Stimulated activated CD4-positive, alpha-beta T cell treated with anti-CD3 and anti-CD28 coated beads, Interleukin-4, amount 100 ng/mL, for 4 hours (primary cell): ENCODE data around the gene PBX4.
A peak's percentile ranks its signal among the peaks of the same experiment; 100 is the strongest.
"Not testable (repeated sequence)": the region's sequence is repeated elsewhere in the genome, so short reads cannot be mapped to it uniquely, and the experiment has no call there.

ENCODE experiments used
- DNase-seq, 2 experiments: peaks; one replicate each; pipeline ENCODE4 v3.0.0-alpha.2; 2020

Gene PBX4

GRCh38 chr19:19618219-19619051 lies at the start of gene PBX4:
Gene PBX4 (minus strand): TSS chr19:19618687. CDS start chr19:19618629, 58 bp downstream.
- DNase-seq: peak; percentile 99

GRCh38 chr19:19665420-19665948 lies 47.0 kb upstream of the PBX4 start:
- not testable (repeated sequence) for DNase-seq

GRCh38 chr19:19663256-19664120 lies 45.0 kb upstream of the PBX4 start, which contains the start of gene ATP13A1:
Gene ATP13A1 (minus strand): TSS chr19:19663676. CDS start chr19:19663666, 10 bp downstream.
- DNase-seq: peak; percentile 89 to 96

GRCh38 chr19:19662871-19663255 lies 44.4 kb upstream of the PBX4 start:
- DNase-seq: no peak

- no peak for DNase-seq
Measured at GRCh38 chr19:19662344-19662743, 43.9 kb upstream of the PBX4 start.

GRCh38 chr19:19661675-19662251 lies 43.3 kb upstream of the PBX4 start:
- DNase-seq: no peak

GRCh38 chr19:19661141-19661674 lies 42.7 kb upstream of the PBX4 start:
- DNase-seq: no peak

- no peak for DNase-seq
Measured at GRCh38 chr19:19659646-19660245, 41.3 kb upstream of the PBX4 start.

GRCh38 chr19:19657397-19657783 lies 38.9 kb upstream of the PBX4 start:
- DNase-seq: no peak

GRCh38 chr19:19656451-19657396 lies 38.2 kb upstream of the PBX4 start:
- no peak for DNase-seq

- no peak for DNase-seq
Measured at GRCh38 chr19:19655641-19656343, 37.3 kb upstream of the PBX4 start.

GRCh38 chr19:19655051-19655594 lies 36.6 kb upstream of the PBX4 start:
- no peak for DNase-seq

GRCh38 chr19:19654441-19654840 lies 36.0 kb upstream of the PBX4 start:
- DNase-seq: no peak

- no peak for DNase-seq
Measured at GRCh38 chr19:19653597-19654147, 35.2 kb upstream of the PBX4 start.

- DNase-seq: no peak
Measured at GRCh38 chr19:19652482-19653295, 34.2 kb upstream of the PBX4 start.

GRCh38 chr19:19651076-19651475 lies 32.6 kb upstream of the PBX4 start:
- DNase-seq: no peak

GRCh38 chr19:19650331-19650730 lies 31.8 kb upstream of the PBX4 start:
- DNase-seq: no peak

GRCh38 chr19:19649580-19649995 lies 31.1 kb upstream of the PBX4 start:
- no peak for DNase-seq

GRCh38 chr19:19649155-19649554 lies 30.7 kb upstream of the PBX4 start:
- no peak for DNase-seq
